Stimulated activated CD4-positive, alpha-beta T cell treated with anti-CD3 and anti-CD28 coated beads, TNF-alpha, amount 100 ng/mL, for 1 hour (primary cell): ENCODE data around the gene TEAD3.
"Not testable (repeated sequence)": the region's sequence is repeated elsewhere in the genome, so short reads cannot be mapped to it uniquely, and the experiment has no call there.

ENCODE experiments used
- DNase-seq, 3 donors: peaks; one replicate each; pipeline ENCODE4 v3.0.0-alpha.2; 2020; ENCODE audit warnings: low read depth in 3 of 3, low spot score in 1 of 3

The TEAD3 gene

GRCh38 chr6:35496841-35497570, at the start of gene TEAD3:
Gene TEAD3, minus strand, starts transcription at chr6:35497079.
- DNase-seq = peak in 2 of 3 donors; percentile 24 to 45

DNA sequence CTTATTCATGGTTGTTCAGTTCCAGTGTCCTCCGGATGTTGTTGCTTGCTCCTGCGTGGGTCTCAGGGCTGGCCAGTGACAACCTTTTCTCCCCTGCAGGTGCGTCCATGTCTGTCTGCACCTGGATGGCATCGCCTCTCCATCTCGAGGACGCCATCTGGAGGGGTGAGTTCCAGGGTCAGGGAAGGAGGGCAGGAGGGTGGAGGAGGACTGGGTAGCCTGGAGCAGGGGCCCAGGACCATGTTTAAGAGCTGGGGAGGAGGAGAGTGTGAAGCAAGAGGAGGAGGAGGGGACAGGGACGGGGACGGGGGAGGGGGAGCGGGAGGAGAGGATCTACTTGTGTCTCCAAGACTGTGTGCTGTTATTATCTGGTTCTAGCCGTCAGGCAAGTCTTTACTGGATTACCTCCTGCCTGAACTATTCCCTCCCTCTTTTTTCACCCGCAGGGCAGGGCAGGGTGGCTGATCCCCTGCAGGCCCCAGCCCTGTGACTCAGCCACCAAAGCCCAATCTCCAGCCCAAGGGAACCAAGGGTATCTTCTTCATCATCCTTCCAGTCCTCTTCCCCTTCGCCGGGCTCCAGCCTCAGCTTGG, 48.0 kb upstream of the TEAD3 start:
- no peak for DNase-seq

DNA sequence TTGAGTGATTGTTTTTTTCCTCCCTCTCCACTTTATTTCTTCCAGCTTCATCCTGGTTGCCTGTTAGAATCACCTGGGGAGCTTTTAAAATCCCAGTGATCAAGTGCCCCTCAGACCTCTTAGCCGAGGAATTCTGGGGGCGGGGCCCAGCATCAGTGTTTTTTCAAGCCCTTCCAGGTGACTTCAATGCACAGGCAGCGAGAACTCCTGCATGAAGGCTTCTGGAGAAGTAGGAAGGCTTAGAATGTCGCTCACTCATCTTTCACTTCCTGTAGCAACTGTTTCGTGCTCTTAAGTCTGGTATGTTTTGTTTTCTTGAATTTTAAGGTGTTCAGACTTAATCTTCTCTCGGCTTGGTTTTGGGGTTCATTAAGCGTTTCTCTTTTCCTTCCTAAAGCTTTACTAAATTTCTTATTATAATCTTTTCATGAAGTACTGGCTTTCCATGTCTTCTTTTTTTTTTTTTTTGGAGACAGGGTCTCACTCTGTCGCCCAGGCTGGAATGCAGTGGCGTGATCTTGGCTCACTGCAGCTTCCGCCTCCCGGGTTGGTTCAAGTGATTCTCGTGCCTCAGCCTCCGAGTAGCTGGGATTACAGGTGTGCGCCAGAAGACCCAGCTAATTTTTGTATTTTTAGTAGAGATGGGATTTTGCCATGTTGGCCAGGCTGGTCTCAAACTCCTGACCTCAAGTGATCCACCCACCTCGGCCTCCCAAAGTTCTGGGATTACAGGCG, 46.7 kb upstream of the TEAD3 start:
- DNase-seq = no peak

GRCh38 chr6:35541836-35542235, 45.0 kb upstream of the TEAD3 start:
- DNase-seq = no peak

DNA sequence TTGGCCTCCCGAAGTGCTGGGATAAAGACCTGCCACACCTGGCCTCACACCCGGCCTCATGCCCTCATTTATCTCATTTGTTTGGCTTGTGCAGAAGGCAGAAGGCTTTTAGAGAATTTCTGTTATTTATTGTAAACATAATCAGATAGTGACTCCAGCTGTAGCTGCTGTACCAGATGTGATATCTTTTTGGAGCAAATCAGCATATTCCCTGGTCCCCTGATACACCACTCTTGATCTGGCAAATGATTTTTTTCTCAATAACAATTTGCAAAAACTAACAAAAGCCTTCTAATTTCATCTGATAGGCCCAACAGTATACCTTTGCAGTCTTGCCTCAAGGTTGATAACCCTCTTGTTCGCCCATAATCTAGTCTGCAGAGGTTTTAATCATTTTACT, 42.3 kb upstream of the TEAD3 start:
- no peak for DNase-seq

DNA sequence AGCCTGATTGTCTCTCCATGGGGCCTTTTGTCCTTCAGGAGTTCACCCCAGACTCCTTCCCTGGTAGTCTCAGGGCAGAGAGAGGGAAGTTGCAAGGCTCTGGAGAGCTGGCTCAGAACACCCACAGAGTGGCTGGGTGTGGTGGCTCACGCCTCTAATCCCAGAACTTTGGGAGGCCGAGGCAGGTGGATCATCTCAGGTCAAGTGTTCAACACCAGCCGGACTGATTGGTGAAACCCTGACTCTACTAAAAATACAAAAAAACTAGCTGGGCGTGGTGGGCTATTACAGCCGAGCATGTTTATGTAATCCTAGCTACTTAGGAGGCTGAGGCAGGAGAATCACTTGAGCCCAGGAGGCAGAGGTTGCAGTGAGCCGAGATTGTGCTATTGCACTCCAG, 39.0 kb upstream of the TEAD3 start:
- not testable (repeated sequence) for DNase-seq

DNA sequence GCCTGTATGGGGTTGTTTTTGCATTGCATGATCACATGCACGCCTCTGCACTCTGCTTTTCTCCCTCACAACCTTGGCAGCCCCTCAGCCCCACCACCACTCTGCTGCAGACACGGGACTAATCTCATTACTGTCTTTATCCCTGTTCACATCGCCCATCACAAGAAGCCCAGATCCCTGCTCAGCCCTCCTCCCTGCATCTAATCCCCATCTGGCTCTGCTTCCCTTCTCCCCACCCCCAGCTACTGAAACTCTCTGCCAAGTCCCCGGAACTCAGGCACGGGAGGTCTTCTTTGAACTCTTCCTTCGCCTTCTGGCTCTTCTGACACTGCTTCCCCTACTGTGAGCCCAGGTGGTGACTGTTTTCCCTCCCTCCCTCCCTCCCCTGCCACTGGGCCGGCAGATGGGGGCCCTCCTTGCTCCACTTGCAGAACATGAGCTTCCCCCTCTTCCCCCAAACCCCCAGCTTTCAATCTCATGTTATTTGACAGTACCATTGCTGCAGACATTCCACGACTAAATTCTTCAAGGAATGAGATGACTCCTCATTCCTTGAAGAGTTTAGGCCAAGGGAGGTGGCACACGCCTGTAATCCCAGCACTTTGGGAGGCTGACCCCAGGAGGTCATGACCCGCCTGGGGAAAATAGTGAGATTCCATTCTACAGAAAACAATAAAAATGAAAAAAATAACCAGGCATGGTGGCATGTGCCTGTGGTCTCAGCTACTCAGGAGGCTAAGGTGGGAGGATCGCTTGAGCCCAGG, 37.7 kb upstream of the TEAD3 start:
- DNase-seq = no peak

- no peak for DNase-seq
Measured at GRCh38 chr6:35533981-35534380, 37.1 kb upstream of the TEAD3 start.

DNA sequence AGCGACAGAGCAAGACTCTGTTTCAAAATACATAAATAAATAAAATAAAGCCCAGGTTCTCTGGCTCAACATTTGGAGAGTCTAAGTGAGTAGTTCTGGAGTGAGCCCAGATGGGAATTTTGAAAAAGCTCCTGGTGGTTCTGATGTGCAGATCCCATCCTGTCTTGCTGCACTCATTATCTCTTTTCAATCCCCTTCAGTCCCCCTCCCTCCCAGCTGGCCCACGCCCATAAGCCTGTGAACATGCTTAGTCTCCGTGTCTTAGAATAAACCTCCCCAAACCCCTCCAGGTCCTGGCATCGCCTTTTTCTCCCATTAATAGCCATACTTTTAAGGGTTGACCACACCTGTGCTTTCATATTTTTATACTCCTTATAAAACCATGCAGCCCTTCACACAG, 35.2 kb upstream of the TEAD3 start:
- no peak for DNase-seq

DNA sequence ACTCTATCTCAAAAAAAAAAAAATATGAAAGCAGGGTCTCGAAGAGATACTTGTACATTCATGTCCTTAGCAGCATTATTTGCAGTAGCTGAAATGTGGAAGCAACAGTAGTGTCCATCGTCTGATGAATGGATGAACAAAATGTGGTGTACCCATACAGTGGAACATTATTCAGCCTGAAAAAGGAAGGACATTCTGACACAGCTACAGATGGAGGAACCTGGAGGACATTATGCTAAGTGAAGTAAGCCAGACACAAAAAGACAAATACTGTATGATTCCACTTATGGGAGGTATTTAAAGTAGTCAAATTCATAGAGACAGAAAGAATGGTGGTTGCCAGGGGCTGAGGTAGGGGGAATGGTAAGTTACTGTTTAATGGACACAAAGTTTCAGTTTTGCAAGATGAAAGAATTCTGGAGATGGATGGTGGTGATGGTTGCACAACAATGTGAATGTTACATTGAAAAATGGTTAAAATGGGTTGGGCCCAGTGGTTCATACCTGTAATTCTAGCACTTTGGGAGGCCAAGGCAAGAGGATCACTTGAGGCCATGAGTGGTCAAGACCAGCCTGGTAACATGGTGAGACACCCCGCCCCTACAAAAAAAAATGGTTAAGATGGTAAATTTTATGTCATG, 27.6 kb upstream of the TEAD3 start:
- no peak for DNase-seq

DNA sequence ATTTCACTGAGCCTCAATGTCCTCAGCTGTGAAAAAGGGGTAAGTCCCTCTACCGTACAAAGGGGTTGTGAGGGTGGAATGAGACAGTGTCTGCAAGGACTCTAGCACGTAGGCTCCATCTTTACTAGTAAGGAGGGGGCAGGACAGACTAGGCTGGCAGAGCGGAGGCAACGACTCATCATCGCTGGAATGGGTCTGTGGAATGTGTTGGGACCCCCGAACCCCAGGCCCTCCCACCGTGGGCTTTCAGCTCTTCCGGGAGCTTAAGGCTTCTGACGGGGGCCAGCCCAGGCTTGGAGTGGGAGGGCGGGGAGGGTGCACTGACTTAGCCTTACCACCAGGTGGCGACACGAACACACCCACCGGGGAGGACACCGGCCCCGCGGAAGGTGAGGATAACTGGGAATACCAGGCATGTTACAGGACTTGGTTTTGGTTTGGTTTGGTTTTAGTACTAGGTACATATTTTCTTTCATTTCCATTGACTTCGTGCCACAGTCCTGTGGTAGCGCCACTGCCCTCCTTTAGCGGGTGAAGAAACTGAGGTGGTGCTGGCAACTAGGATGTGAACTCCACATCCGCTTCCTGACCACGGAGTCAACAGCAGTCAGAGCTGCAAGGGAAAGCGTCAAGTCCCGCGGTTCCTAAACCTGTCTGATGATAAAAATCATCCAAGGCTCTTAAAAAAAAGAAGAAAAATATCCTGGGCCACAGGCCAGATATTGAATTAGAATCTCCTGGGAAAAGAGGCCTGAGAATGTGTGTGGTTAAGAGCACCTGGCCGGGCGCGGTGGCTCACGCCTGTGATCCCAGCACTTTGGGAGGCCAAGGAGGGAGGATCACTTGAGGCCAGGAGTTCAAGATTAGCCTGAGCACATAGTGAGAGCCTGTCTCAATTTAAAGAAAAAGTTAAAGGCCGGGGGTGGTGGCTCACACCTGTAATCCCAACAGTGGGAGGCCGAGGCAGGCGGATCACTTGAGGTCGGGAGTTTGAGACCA, 26.1 kb upstream of the TEAD3 start:
- DNase-seq = peak; percentile 36 to 70 (median 59)

- DNase-seq = no peak
Measured at GRCh38 chr6:35522151-35522550, 25.3 kb upstream of the TEAD3 start.

GRCh38 chr6:35521235-35521634, 24.4 kb upstream of the TEAD3 start:
- no peak for DNase-seq

- no peak for DNase-seq
Measured at GRCh38 chr6:35519313-35520015, 22.6 kb upstream of the TEAD3 start.

GRCh38 chr6:35518566-35519312, 21.9 kb upstream of the TEAD3 start:
- no peak for DNase-seq

DNA sequence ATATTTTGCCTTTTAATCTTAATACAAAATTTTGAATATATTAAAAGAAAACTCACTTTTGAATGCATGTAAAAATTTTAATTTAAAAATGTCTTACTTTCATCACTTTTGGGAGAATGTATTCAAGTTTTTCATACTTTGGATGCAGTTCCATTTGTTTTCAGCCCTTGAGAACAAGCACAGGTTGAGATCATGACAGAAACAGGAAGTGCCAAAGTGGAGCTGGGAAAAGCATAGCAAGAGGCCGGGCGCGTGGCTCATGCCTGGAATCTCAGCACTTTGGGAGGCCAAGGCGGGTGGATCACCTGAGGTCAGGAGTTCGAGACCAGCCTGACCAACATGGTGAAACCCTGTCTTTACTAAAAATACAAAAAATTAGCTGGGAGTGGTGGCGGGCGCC, 21.1 kb upstream of the TEAD3 start:
- DNase-seq = not testable (repeated sequence)

- DNase-seq = no peak
Measured at GRCh38 chr6:35516712-35517111, 19.8 kb upstream of the TEAD3 start.

GRCh38 chr6:35515939-35516338, 19.1 kb upstream of the TEAD3 start:
- not testable (repeated sequence) for DNase-seq

- no peak for DNase-seq
Measured at GRCh38 chr6:35514587-35514986, 17.7 kb upstream of the TEAD3 start.
